Measurements from ENCODE around the gene EME2.

EME2 gene

DNA sequence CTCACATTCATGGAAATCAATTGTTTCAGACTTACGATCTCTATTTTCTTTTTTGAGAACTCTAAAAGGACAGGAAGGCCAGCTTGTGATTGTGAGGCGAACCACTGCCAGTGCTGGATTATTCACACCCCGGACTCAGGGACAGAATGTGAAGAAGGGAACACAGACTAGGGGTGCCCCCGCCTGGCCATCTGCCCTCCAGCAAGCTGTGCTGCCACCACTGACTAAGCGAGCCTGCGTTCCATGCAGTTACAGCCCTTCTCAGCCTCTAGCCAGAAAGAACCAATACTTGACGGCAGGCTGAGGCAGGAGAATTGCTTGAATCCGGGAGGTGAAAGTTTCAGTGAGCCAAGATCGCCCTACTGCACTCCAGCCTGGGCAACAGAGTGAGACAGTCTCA lies 51.2 kb downstream of the EME2 start:
- H3K27me3 ChIP-seq (ENCODE audit: control insufficient read depth in 1 of 2, insufficient read depth in 2 of 2, low read length in 2 of 2): no peaks in the 10 kb centered on the region
- H3K4me1 ChIP-seq (ENCODE audit: control insufficient read depth, insufficient read depth, low read length): peaks cover 24% of the 10 kb centered on the region
- no peaks in the 10 kb centered on the region for H3K9me3 ChIP-seq (ENCODE audit: control insufficient read depth in 2 of 2, low read length in 2 of 2)
- no peak overlapping the region for H3K4me3 ChIP-seq (ENCODE audit: low read length in 2 of 2)
- H3K27ac ChIP-seq (ENCODE audit: low read length): no peak overlapping the region
- H3K9ac ChIP-seq (ENCODE audit: low read length in 2 of 2): no peak overlapping the region
- peaks cover 11 to 20% of the 10 kb centered on the region in 2 donors for H3K36me3 ChIP-seq (ENCODE audit: control insufficient read depth in 2 of 2, insufficient read depth in 2 of 2, low read length in 2 of 2)

DNA sequence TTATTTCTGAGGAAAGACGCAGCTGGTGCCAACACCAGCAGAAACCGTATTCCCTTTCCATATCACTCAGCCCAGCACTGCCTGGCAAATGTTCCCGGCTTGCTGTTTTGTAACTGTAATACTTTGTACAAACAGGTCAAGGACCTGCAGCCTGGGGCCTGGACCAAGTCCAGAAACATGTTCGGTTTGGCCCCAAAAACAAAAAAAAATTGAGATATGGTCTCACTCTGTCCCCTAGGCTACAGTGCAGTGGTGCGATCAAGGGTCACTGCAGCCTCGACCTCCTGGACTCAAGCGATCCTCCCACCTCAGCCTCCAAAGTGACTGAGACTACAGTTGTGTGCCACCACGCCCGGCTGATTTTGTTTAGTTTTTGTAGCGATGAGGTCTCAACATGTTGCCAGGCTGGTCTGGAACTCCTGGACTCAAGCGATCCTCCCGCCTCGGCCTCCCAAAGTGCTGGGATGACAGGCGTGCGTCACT lies 52.8 kb downstream of the EME2 start:
- no peaks in the 10 kb centered on the region for H3K9me3 ChIP-seq (ENCODE audit: control insufficient read depth in 2 of 2, low read length in 2 of 2)
- peaks cover 33% of the 10 kb centered on the region for H3K4me1 ChIP-seq (ENCODE audit: control insufficient read depth, insufficient read depth, low read length)
- H3K4me3 ChIP-seq (ENCODE audit: low read length in 2 of 2): peak overlapping the region; percentile 67 to 100
- H3K9ac ChIP-seq (ENCODE audit: low read length in 2 of 2): peak overlapping the region; percentile 64 to 71
- peaks cover 12 to 15% of the 10 kb centered on the region in 2 donors for H3K36me3 ChIP-seq (ENCODE audit: control insufficient read depth in 2 of 2, insufficient read depth in 2 of 2, low read length in 2 of 2)
- no peak overlapping the region for H3K27ac ChIP-seq (ENCODE audit: low read length)
- H3K27me3 ChIP-seq (ENCODE audit: control insufficient read depth in 1 of 2, insufficient read depth in 2 of 2, low read length in 2 of 2): no peaks in the 10 kb centered on the region

Data from stomach smooth muscle (tissue), 2 donors.